ENCODE results near the gene CENPX. TPM values are rescaled to one million over a fixed set of nuclear protein-coding genes. Genes with fewer than 3 reads are reported as not detected.

The CENPX gene
- total and polyA plus RNA-seq, 5 experiments from 2014 or later = 33.6 to 63.0 (median 42.7) TPM

- Mint-ChIP-seq H3K9me3 (no peaks in the 10 kb centered on the region), H3K4me1 (peaks cover 5 to 22% (median 17%) of the 10 kb centered on the region in 4 donors), H3K27me3 (no peaks in the 10 kb centered on the region), H3K36me3 (peaks cover 0 to 4% (median 0%) of the 10 kb centered on the region in 3 donors), H3K4me3 (peak overlapping the region in 2 of 10 donors; percentile 22 to 41), H3K27ac (no peak overlapping the region)
- POLR2A ChIA-PET = interaction anchor here (2.2 kb wide), 1 partner anchor 58 kb away, joined by 5 read pairs; the partner anchor contains the start of gene NOTUM
- no peak for ATAC-seq
- no peak for DNase-seq
Observed at GRCh38 chr17:82018152-82018988, 4.3 kb downstream of the CENPX start.

DNA sequence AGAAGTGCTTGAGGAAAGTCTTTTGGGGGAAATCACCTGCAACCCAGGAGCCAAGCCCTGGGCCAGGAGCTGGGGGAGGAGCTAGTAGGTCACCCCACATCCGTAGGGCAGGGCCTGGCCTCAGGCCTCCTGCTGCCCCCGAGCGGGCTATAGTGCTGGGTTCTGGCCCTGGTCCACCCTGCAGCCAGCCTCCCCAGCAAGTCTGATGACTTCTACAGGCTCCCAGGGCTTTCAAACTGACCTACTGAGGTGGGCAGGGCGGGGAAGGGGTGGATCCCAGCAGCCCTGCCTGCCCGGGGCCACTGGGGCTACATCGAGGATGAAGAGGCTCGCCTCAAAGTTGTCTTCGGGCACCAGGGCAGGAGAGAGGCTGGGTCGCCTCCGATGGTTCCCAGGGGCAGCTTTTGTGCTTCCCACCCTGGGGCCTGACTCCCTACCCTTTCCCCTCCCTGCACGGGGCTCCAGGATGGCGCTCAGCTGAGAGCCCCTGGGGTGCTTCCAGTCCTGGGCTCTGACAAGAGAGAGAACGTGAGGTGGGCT, 5.0 kb downstream of the CENPX start:
- H3K4me1 Mint-ChIP-seq = peaks cover 5 to 22% (median 16%) of the 10 kb centered on the region in 4 donors
- POLR2A ChIA-PET = interaction anchor here (2.2 kb wide), 1 partner anchor 57 kb away, joined by 5 read pairs; the partner anchor contains the start of gene NOTUM
- no peak for ATAC-seq
- H3K27me3 Mint-ChIP-seq = no peaks in the 10 kb centered on the region
- H3K4me3 Mint-ChIP-seq = no peak overlapping the region
- H3K36me3 Mint-ChIP-seq = peaks cover 0 to 4% (median 0%) of the 10 kb centered on the region in 3 donors
- H3K9me3 Mint-ChIP-seq = no peaks in the 10 kb centered on the region
- DNase-seq = no peak
- H3K27ac Mint-ChIP-seq = no peak overlapping the region

DNA sequence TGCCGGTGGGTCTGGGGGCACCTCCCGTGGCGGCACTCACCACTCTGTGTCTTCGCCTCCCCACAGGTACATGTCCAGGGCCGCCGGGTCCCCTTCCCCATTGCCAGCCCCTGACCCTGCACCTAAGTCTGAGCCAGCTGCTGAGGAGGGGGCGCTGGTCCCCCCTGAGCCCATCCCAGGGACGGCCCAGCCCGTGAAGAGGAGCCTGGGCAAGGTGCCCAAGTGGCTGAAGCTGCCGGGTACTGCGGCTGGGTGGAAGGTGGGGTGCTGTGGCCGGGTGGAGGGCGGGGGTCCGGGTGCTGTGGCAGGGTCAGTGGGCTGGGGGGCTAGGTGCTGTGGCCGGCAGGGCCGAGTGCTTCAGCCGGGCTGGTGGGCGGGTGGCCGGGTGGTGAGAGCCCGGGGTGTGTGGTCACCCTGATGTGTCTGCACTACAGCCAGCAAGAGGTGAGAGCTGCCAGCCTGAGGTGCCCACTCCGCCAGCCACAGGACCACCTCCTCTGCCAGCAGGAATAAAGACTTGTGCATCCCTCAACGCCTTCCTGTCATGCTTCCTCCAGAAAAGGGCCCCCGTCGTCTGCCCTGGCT, 5.7 kb downstream of the CENPX start:
- H3K4me3 Mint-ChIP-seq = no peak overlapping the region
- POLR2A ChIA-PET = interaction anchor here (2.2 kb wide), 1 partner anchor 56 kb away, joined by 5 read pairs; the partner anchor contains the start of gene NOTUM
- peaks cover 0 to 4% (median 0%) of the 10 kb centered on the region in 3 donors for H3K36me3 Mint-ChIP-seq
- H3K27me3 Mint-ChIP-seq = no peaks in the 10 kb centered on the region
- no peak for ATAC-seq
- H3K27ac Mint-ChIP-seq = peak overlapping the region in 2 of 10 donors; percentile 22 to 49
- DNase-seq = no peak
- peaks cover 4 to 21% (median 14%) of the 10 kb centered on the region in 4 donors for H3K4me1 Mint-ChIP-seq
- no peaks in the 10 kb centered on the region for H3K9me3 Mint-ChIP-seq

- Mint-ChIP-seq H3K36me3 (peaks cover 0 to 4% (median 0%) of the 10 kb centered on the region in 3 donors), H3K4me3 (no peak overlapping the region), H3K27me3 (no peaks in the 10 kb centered on the region), H3K27ac (no peak overlapping the region), H3K4me1 (peaks cover 0 to 14% (median 7%) of the 10 kb centered on the region in 4 donors), H3K9me3 (no peaks in the 10 kb centered on the region)
- ATAC-seq = no peak
- POLR2A ChIA-PET = no interaction called here
- DNase-seq = no peak
Observed at GRCh38 chr17:82016061-82016874, 6.4 kb downstream of the CENPX start.

GRCh38 chr17:82015311-82015971, 7.2 kb downstream of the CENPX start:
- Mint-ChIP-seq H3K27ac (no peak overlapping the region), H3K9me3 (no peaks in the 10 kb centered on the region), H3K27me3 (no peaks in the 10 kb centered on the region), H3K36me3 (peaks cover 0 to 4% (median 0%) of the 10 kb centered on the region in 3 donors), H3K4me1 (peaks cover 0 to 6% (median under 1%) of the 10 kb centered on the region in 4 donors), H3K4me3 (no peak overlapping the region)
- POLR2A ChIA-PET = no interaction called here
- DNase-seq (no peak), ATAC-seq (no peak)

- no peaks in the 10 kb centered on the region for H3K27me3 Mint-ChIP-seq
- POLR2A ChIA-PET = no interaction called here
- DNase-seq (no peak), ATAC-seq (no peak)
- peaks cover 0 to 4% (median 0%) of the 10 kb centered on the region in 3 donors for H3K36me3 Mint-ChIP-seq
- H3K4me1 Mint-ChIP-seq = peaks cover 0 to 1% (median under 1%) of the 10 kb centered on the region in 4 donors
- H3K27ac Mint-ChIP-seq = no peak overlapping the region
- H3K4me3 Mint-ChIP-seq = no peak overlapping the region
- no peaks in the 10 kb centered on the region for H3K9me3 Mint-ChIP-seq
Observed at GRCh38 chr17:82014971-82015310, 7.7 kb downstream of the CENPX start.

GRCh38 chr17:82014432-82014831, 8.2 kb downstream of the CENPX start:
- no peak overlapping the region for H3K27ac Mint-ChIP-seq
- no peak overlapping the region for H3K4me3 Mint-ChIP-seq
- POLR2A ChIA-PET = no interaction called here
- H3K4me1 Mint-ChIP-seq = no peaks in the 10 kb centered on the region
- DNase-seq (no peak), ATAC-seq (no peak)
- H3K36me3 Mint-ChIP-seq = peaks cover 0 to 4% (median 0%) of the 10 kb centered on the region in 3 donors
- H3K9me3 Mint-ChIP-seq = no peaks in the 10 kb centered on the region
- no peaks in the 10 kb centered on the region for H3K27me3 Mint-ChIP-seq

DNA sequence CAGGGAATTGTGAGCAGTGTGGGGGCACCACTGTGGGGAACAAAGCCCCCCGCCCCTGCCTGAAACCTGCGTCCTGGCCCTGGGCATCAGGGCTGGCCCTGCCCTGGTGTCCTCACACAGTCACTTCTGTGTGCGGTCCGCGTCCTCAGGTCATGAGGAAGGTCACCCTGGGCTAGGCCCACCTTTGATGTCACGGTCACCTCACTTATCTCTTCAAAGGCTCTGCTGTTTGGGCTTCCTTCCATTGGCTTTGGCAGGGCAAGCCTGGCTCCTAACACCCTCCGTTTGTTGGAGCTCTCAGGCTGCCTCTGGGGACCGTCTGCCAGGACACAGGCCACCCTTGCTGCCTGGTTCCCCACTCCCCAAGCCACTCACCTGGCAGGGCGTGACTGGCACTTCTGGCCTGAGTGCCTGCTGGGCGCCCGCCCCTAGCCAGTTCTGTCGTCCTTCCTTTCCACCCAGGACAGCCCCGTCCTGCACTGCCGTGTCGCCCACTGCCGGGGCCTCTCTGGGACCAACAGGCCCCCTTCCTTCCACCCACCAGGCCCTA, 8.8 kb downstream of the CENPX start:
- H3K4me3 Mint-ChIP-seq = no peak overlapping the region
- POLR2A ChIA-PET = no interaction called here
- DNase-seq (no peak), ATAC-seq (no peak)
- H3K4me1 Mint-ChIP-seq = no peaks in the 10 kb centered on the region
- H3K27ac Mint-ChIP-seq = no peak overlapping the region
- no peaks in the 10 kb centered on the region for H3K27me3 Mint-ChIP-seq
- H3K9me3 Mint-ChIP-seq = no peaks in the 10 kb centered on the region
- peaks cover 0 to 4% (median 0%) of the 10 kb centered on the region in 3 donors for H3K36me3 Mint-ChIP-seq

DNA sequence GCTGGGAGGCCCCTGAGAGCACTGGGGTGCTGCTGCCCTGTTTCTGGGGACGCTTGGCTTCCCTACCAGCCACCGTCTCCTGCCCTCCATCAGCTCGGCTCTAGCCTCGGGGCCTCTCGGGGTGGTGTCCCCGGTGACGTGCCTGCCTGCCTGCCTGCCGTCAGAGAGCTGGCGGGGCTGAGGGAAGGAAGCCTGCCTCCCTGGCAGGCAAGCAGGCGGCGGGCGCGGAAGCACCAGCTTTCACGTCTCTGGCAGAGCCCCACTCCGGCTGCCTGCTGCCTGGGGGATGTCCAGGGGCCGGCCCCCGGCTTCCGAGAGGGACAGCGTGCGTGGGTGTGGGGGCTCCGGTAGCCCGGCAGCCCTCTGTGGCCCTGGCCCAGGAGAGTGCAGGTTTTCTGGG, 9.3 kb downstream of the CENPX start:
- POLR2A ChIA-PET = no interaction called here
- Mint-ChIP-seq H3K9me3 (no peaks in the 10 kb centered on the region), H3K4me1 (no peaks in the 10 kb centered on the region), H3K4me3 (no peak overlapping the region), H3K27me3 (no peaks in the 10 kb centered on the region), H3K36me3 (no peaks in the 10 kb centered on the region), H3K27ac (no peak overlapping the region)
- ATAC-seq = no peak
- no peak for DNase-seq

GRCh38 chr17:82012640-82013295, 9.9 kb downstream of the CENPX start:
- POLR2A ChIA-PET = no interaction called here
- Mint-ChIP-seq H3K4me3 (no peak overlapping the region), H3K27me3 (no peaks in the 10 kb centered on the region), H3K9me3 (no peaks in the 10 kb centered on the region), H3K27ac (no peak overlapping the region), H3K36me3 (no peaks in the 10 kb centered on the region), H3K4me1 (no peaks in the 10 kb centered on the region)
- DNase-seq (no peak), ATAC-seq (no peak)

GRCh38 chr17:82012261-82012639, 10.4 kb downstream of the CENPX start:
- Mint-ChIP-seq H3K4me1 (no peaks in the 10 kb centered on the region), H3K36me3 (no peaks in the 10 kb centered on the region), H3K4me3 (no peak overlapping the region), H3K27ac (no peak overlapping the region), H3K27me3 (no peaks in the 10 kb centered on the region), H3K9me3 (no peaks in the 10 kb centered on the region)
- ATAC-seq (no peak), DNase-seq (no peak)
- POLR2A ChIA-PET = no interaction called here

All from naive thymus-derived CD8-positive, alpha-beta T cell (primary cell).